ENCODE data around the gene CTDNEP1.

CTDNEP1 gene

DNA sequence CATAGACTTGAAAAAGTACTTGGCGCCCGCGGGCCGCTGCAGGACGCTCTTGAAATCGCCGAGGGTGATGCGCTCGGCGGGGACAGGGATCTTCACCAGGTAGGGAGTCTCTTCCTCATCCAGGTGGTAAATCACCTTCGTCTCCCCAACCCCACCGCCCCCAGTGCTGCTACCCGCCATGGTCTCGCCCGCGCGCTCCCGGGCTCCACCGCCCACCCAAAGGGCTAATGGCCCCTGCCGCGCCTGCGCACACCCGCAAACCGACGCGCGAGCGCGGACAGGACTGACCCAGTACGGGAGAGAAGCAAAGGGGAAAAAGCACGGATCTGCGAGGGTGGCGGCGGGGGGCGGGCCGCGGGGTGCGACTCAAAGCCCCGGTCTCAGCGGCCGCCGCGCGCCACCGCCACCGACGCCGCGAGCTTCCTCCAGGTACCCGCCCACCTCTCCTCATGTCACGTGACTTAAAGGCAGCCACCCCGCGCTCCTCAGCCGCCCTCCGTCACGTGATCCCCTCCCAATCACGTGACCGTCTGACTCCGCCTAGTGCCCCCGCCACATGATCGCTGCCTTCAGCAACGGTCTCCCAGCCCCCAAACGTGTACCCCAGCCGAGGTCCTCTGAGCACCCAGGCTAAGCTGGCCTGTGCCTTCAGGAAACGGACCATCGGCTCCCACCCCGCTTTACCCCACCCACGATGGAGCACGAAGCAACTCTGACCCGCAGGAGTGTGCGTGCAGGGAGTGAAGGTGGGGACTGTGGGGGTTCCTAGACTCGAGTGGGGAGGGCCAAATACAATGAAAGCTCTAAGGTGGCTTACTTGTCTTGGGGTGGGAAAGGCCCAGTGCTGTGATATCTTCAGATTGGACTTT lies 17.2 kb downstream of the CTDNEP1 start, which contains the start of gene DVL2:
DVL2 (minus strand) TSS at position 435 of the 869 bp plus-strand sequence; CDS start at position 180, 255 bp downstream.
- no peak within 1 kb of the TSS for H2BK120ac ChIP-seq (ENCODE audit: low read depth, low read length)
- H3K9me3 ChIP-seq (replicated peaks in 1 of 2; ENCODE audit: control insufficient read depth in 2 of 2, insufficient read depth in 1 of 2, low read depth in 1 of 2, low read length in 2 of 2): no peaks in the 10 kb centered on the region
- H4K8ac ChIP-seq (ENCODE audit: low read depth, low read length): no peak within 1 kb of the TSS
- H3K79me1 ChIP-seq (ENCODE audit: low read depth, low read length): peaks cover 24% of the 10 kb centered on the region
- peak within 1 kb of the TSS; percentile 96 for H3K9ac ChIP-seq (ENCODE audit: low read depth, low read length, poor library complexity)
- H2AK5ac ChIP-seq (ENCODE audit: low read depth, low read length): peak within 1 kb of the TSS; percentile 77
- no peak within 1 kb of the TSS for H4K91ac ChIP-seq (ENCODE audit: low read depth, low read length, poor library complexity)
- peak within 1 kb of the TSS; percentile 96 for H3K18ac ChIP-seq (ENCODE audit: low read length)
- H3K14ac ChIP-seq (ENCODE audit: low read length): peak within 1 kb of the TSS; percentile 86
- H2BK5ac ChIP-seq (ENCODE audit: low read length): peak within 1 kb of the TSS; percentile 98
- peaks cover 41 to 58% of the 10 kb centered on the region in 2 donors for H3K36me3 ChIP-seq (replicated peaks in 1 of 2; ENCODE audit: control insufficient read depth in 2 of 2, insufficient read depth in 2 of 2, low read length in 2 of 2)
- peaks cover 15 to 21% of the 10 kb centered on the region in 2 donors for H3K4me1 ChIP-seq (ENCODE audit: control insufficient read depth in 2 of 2, insufficient read depth in 1 of 2, low read depth in 1 of 2, low read length in 2 of 2)
- DNase-seq (ENCODE audit: low spot score): peak; percentile 92
- peak within 1 kb of the TSS; percentile 93 for H2AFZ ChIP-seq (ENCODE audit: low read length)
- WGBS, 2 donors (ENCODE audit: extremely low coverage in 2 of 2, insufficient read length in 2 of 2, insufficient replicate concordance in 1 of 2): no CpG with 5 or more reads among the region's 72 CpGs
- H3K4ac ChIP-seq (ENCODE audit: low read length): no peak within 1 kb of the TSS
- H2BK15ac ChIP-seq (ENCODE audit: low read length): peak within 1 kb of the TSS; percentile 70
- no peaks in the 10 kb centered on the region for H3K27me3 ChIP-seq (ENCODE audit: control insufficient read depth in 3 of 3, insufficient read depth in 3 of 3, low read depth in 1 of 3, low read length in 3 of 3)
- peak within 1 kb of the TSS; percentile 82 to 97 for H3K4me3 ChIP-seq (ENCODE audit: low read length in 2 of 2)
- H2BK12ac ChIP-seq (ENCODE audit: low read length): no peak within 1 kb of the TSS
- H3K4me2 ChIP-seq (ENCODE audit: insufficient read depth, low read length, poor library complexity, severe bottlenecking): peak within 1 kb of the TSS; percentile 78
- peak within 1 kb of the TSS; percentile 90 for H3K27ac ChIP-seq (replicated peaks; ENCODE audit: low read length)
- H3K23ac ChIP-seq (ENCODE audit: low read depth, low read length, poor library complexity): peak within 1 kb of the TSS; percentile 100

DNA sequence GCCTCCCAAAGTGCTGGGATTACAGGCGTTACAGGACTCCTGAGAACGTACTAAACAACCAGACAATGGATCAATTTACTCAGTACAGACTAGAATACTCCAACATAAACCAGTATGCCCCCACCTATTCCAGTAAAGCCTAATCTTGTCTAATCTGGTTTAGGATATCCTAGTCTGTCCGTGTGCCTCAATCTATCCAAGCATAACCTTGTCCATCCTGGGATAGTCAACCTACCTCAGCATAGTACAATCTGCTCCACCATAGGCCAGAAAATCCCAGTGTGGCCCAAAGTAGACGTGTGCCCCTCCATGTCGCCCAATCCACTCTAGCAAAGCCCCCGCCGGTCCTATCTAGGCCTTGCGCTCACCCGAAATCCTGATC lies 17.8 kb downstream of the CTDNEP1 start:
- peaks cover 27% of the 10 kb centered on the region for H3K79me1 ChIP-seq (ENCODE audit: low read depth, low read length)
- H3K9me3 ChIP-seq (replicated peaks in 1 of 2; ENCODE audit: control insufficient read depth in 2 of 2, insufficient read depth in 1 of 2, low read depth in 1 of 2, low read length in 2 of 2): no peaks in the 10 kb centered on the region
- no peaks in the 10 kb centered on the region for H3K27me3 ChIP-seq (ENCODE audit: control insufficient read depth in 3 of 3, insufficient read depth in 3 of 3, low read depth in 1 of 3, low read length in 3 of 3)
- H3K36me3 ChIP-seq (replicated peaks in 1 of 2; ENCODE audit: control insufficient read depth in 2 of 2, insufficient read depth in 2 of 2, low read length in 2 of 2): peaks cover 47 to 64% of the 10 kb centered on the region in 2 donors
- peak overlapping the region; percentile 90 for H3K27ac ChIP-seq (replicated peaks; ENCODE audit: low read length)
- H2BK12ac ChIP-seq (ENCODE audit: low read length): no peak overlapping the region
- peak overlapping the region; percentile 78 for H3K4me2 ChIP-seq (ENCODE audit: insufficient read depth, low read length, poor library complexity, severe bottlenecking)
- no peak overlapping the region for H4K91ac ChIP-seq (ENCODE audit: low read depth, low read length, poor library complexity)
- peak overlapping the region; percentile 96 for H3K18ac ChIP-seq (ENCODE audit: low read length)
- H3K23ac ChIP-seq (ENCODE audit: low read depth, low read length, poor library complexity): peak overlapping the region; percentile 100
- no peak overlapping the region for H3K4ac ChIP-seq (ENCODE audit: low read length)
- H2AK5ac ChIP-seq (ENCODE audit: low read depth, low read length): peak overlapping the region; percentile 77
- H3K4me1 ChIP-seq (ENCODE audit: control insufficient read depth in 2 of 2, insufficient read depth in 1 of 2, low read depth in 1 of 2, low read length in 2 of 2): peaks cover 15 to 21% of the 10 kb centered on the region in 2 donors
- H2AFZ ChIP-seq (ENCODE audit: low read length): peak overlapping the region; percentile 93
- H2BK5ac ChIP-seq (ENCODE audit: low read length): peak overlapping the region; percentile 98
- H3K9ac ChIP-seq (ENCODE audit: low read depth, low read length, poor library complexity): peak overlapping the region; percentile 96
- DNase-seq (ENCODE audit: low spot score): no peak
- no peak overlapping the region for H4K8ac ChIP-seq (ENCODE audit: low read depth, low read length)
- H2BK15ac ChIP-seq (ENCODE audit: low read length): no peak overlapping the region
- no peak overlapping the region for H2BK120ac ChIP-seq (ENCODE audit: low read depth, low read length)
- WGBS, 2 donors (ENCODE audit: extremely low coverage in 2 of 2, insufficient read length in 2 of 2, insufficient replicate concordance in 1 of 2): no CpG with 5 or more reads among the region's 9 CpGs
- H3K14ac ChIP-seq (ENCODE audit: low read length): peak overlapping the region; percentile 86
- H3K4me3 ChIP-seq (ENCODE audit: low read length in 2 of 2): peak overlapping the region; percentile 82 to 97

DNA sequence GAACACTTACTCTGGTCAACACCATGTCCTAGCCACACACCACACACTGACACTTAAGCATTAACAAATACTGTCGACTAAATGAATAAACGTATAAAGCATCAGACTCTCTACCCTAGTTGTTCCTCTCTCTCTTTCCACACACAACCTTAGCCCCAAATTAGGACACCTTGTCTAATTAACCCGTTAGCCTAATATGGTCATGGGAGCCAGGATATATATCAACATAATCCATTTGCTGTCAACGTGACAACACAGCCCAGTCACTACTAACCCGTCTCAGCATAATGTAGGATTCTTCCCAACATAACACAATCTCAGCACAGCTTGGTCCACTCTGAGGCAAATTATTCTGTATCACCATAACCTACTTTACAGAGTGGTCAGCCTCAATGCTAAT lies 19.4 kb downstream of the CTDNEP1 start:
- H3K4ac ChIP-seq (ENCODE audit: low read length): no peak overlapping the region

DNA sequence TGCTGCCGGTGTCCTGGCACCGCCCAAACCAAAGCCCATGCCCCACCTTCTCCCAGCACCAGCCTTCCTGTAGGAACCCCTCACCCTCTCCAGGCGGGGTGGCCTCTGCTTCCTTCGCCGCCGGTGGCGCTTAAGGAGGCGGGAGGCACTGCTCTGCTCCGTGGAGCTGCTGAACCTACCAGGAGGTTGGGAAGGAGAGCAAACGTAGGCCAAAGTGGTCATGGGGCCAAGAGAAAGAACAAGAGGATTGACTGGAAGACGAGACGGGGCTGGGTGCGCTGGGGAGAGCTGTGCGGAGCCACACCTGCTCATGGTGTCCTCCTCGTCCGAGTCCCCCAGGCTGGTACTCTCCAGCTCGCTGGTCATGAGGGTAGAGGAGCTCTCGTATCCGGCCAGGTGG lies 22.0 kb downstream of the CTDNEP1 start:
- H3K9ac ChIP-seq (ENCODE audit: low read depth, low read length, poor library complexity): no peak overlapping the region
- no peak overlapping the region for H2BK15ac ChIP-seq (ENCODE audit: low read length)
- no CpG with 5 or more reads among the region's 19 CpGs for WGBS, 2 donors (ENCODE audit: extremely low coverage in 2 of 2, insufficient read length in 2 of 2, insufficient replicate concordance in 1 of 2)
- peaks cover 55 to 75% of the 10 kb centered on the region in 2 donors for H3K36me3 ChIP-seq (replicated peaks in 1 of 2; ENCODE audit: control insufficient read depth in 2 of 2, insufficient read depth in 2 of 2, low read length in 2 of 2)
- H3K27ac ChIP-seq (replicated peaks; ENCODE audit: low read length): no peak overlapping the region
- H3K4me3 ChIP-seq (ENCODE audit: low read length in 2 of 2): no peak overlapping the region
- no peak overlapping the region for H2BK120ac ChIP-seq (ENCODE audit: low read depth, low read length)
- no peak overlapping the region for H3K23ac ChIP-seq (ENCODE audit: low read depth, low read length, poor library complexity)
- H3K18ac ChIP-seq (ENCODE audit: low read length): no peak overlapping the region
- H3K27me3 ChIP-seq (ENCODE audit: control insufficient read depth in 3 of 3, insufficient read depth in 3 of 3, low read depth in 1 of 3, low read length in 3 of 3): no peaks in the 10 kb centered on the region
- DNase-seq (ENCODE audit: low spot score): no peak
- H3K9me3 ChIP-seq (replicated peaks in 1 of 2; ENCODE audit: control insufficient read depth in 2 of 2, insufficient read depth in 1 of 2, low read depth in 1 of 2, low read length in 2 of 2): no peaks in the 10 kb centered on the region
- peaks cover 7 to 8% of the 10 kb centered on the region in 2 donors for H3K4me1 ChIP-seq (ENCODE audit: control insufficient read depth in 2 of 2, insufficient read depth in 1 of 2, low read depth in 1 of 2, low read length in 2 of 2)
- H3K4me2 ChIP-seq (ENCODE audit: insufficient read depth, low read length, poor library complexity, severe bottlenecking): no peak overlapping the region
- H2BK12ac ChIP-seq (ENCODE audit: low read length): no peak overlapping the region
- no peak overlapping the region for H4K8ac ChIP-seq (ENCODE audit: low read depth, low read length)
- H2AFZ ChIP-seq (ENCODE audit: low read length): no peak overlapping the region
- no peak overlapping the region for H3K4ac ChIP-seq (ENCODE audit: low read length)
- peak overlapping the region; percentile 53 for H2BK5ac ChIP-seq (ENCODE audit: low read length)
- H3K79me1 ChIP-seq (ENCODE audit: low read depth, low read length): peaks cover 14% of the 10 kb centered on the region
- H4K91ac ChIP-seq (ENCODE audit: low read depth, low read length, poor library complexity): no peak overlapping the region
- H2AK5ac ChIP-seq (ENCODE audit: low read depth, low read length): no peak overlapping the region
- H3K14ac ChIP-seq (ENCODE audit: low read length): no peak overlapping the region

More for the DNA sequence above, 19.4 kb downstream of the CTDNEP1 start:
- Histone ChIP-seq H3K27me3 (ENCODE audit: control insufficient read depth in 3 of 3, insufficient read depth in 3 of 3, low read depth in 1 of 3, low read length in 3 of 3) (no peaks in the 10 kb centered on the region), H3K14ac (ENCODE audit: low read length) (no peak overlapping the region), H2AK5ac (ENCODE audit: low read depth, low read length) (no peak overlapping the region), H3K9me3 (replicated peaks in 1 of 2; ENCODE audit: control insufficient read depth in 2 of 2, insufficient read depth in 1 of 2, low read depth in 1 of 2, low read length in 2 of 2) (no peaks in the 10 kb centered on the region), H3K27ac (replicated peaks; ENCODE audit: low read length) (no peak overlapping the region), H3K9ac (ENCODE audit: low read depth, low read length, poor library complexity) (no peak overlapping the region), H2AFZ (ENCODE audit: low read length) (no peak overlapping the region), H3K4me1 (ENCODE audit: control insufficient read depth in 2 of 2, insufficient read depth in 1 of 2, low read depth in 1 of 2, low read length in 2 of 2) (peaks cover 11 to 16% of the 10 kb centered on the region in 2 donors), H2BK12ac (ENCODE audit: low read length) (no peak overlapping the region), H3K4me3 (ENCODE audit: low read length in 2 of 2) (peak overlapping the region in 1 of 2 donors; percentile 97), H4K8ac (ENCODE audit: low read depth, low read length) (no peak overlapping the region), H3K18ac (ENCODE audit: low read length) (no peak overlapping the region), H3K36me3 (replicated peaks in 1 of 2; ENCODE audit: control insufficient read depth in 2 of 2, insufficient read depth in 2 of 2, low read length in 2 of 2) (peaks cover 57 to 75% of the 10 kb centered on the region in 2 donors), H2BK5ac (ENCODE audit: low read length) (no peak overlapping the region), H3K23ac (ENCODE audit: low read depth, low read length, poor library complexity) (no peak overlapping the region), H3K4me2 (ENCODE audit: insufficient read depth, low read length, poor library complexity, severe bottlenecking) (no peak overlapping the region), H4K91ac (ENCODE audit: low read depth, low read length, poor library complexity) (no peak overlapping the region), H2BK15ac (ENCODE audit: low read length) (no peak overlapping the region), H2BK120ac (ENCODE audit: low read depth, low read length) (no peak overlapping the region), H3K79me1 (ENCODE audit: low read depth, low read length) (peaks cover 26% of the 10 kb centered on the region)
- no peak for DNase-seq (ENCODE audit: low spot score)
- WGBS, 2 donors (ENCODE audit: extremely low coverage in 2 of 2, insufficient read length in 2 of 2, insufficient replicate concordance in 1 of 2): no CpG with 5 or more reads among the region's 5 CpGs
